ENCODE measurements around the gene CIP2A.

The CIP2A gene

DNA sequence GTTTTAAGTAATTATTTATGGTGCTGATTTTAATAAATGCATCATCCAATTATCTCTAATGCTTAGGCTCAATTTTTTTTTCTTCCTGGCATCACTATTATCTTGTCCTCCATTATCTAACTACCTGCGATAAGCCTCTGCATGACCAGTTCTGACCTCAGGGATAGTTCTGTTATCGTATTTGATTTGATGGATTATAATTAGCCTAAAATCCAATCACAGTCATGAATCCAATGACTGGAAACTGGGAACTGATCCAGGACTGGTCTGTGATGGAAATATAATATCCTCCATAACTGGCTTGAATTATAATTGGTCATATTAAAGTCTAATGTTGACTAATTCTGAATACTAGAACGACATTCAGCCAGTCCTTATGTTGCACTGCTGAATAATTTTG, 80.0 kb downstream of the CIP2A start:
- no peak for DNase-seq

DNA sequence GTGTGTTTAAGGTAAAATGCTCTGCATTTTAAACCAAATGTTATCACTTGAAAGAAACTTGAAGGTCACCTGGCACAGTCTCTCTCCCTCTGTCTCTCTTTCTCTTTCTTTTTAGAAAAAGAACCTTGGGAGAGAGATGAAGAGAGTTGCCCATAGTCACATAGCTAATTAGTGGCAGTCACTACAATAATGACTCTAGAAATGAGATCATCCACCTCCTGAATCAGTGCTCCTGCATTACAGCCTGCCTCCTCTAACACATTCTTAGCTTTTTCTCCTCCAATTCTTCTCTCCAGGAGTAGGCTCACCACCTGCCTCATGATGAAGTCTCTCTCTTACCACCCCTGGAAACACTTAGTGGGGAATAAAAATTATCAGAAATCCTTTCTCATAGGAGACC, 81.3 kb downstream of the CIP2A start:
- DNase-seq, result no peak

DNA sequence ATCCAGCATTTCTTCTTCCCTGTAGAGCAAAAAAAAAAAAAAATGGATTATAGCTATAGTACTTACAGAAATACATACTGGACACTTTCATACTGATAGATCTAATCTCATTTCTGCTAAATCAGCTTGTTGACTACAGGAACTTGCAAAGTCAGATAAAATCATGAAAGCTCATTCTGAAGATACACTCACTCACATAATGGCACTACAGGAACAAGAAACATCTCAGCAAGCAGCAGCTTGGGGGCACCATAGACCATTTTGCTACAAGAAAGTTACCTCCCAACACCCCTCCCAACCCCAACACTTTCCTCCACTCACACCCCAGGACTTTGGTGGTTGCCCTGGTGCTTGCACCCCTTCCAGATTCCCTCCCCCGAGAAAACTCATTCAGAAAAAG, 83.4 kb downstream of the CIP2A start:
- DNase-seq, result no peak

DNA sequence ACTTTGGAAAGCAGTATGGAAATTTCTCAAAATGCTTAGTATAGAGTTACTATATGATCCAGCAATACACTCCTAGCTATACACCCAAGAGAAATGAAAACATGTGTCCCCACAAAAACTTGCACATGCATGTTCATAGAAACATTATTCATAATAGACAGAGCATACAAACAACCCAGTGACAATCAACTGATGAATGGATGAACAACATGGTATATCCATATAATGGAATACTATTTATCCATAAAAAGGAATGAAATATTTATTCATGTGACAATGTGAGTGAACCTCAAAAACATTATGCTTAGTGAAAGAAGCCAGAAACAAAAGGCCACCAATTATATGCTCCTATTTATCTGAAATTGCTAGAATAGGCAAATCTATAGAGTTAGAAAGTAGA, 85.5 kb downstream of the CIP2A start:
- no peak for DNase-seq

DNA sequence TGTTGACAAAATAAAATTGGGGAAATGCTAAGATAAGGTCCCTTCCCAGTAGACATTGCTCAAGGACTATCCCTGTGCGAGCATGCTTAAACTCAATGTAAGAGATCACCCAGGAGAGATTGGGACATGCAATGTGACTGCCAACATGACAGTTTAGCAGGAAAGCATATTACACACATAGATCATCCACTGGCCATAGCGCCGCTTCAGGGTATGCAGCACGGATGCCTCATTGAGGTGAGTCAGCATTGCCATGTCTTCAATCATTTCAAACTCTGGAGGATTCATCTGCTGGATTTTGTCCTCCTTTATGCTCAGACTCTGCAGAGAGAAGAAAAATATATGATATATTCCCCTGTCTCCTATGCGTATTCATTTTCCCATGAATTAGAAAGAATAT, 87.7 kb downstream of the CIP2A start:
- DNase-seq, result no peak

DNA sequence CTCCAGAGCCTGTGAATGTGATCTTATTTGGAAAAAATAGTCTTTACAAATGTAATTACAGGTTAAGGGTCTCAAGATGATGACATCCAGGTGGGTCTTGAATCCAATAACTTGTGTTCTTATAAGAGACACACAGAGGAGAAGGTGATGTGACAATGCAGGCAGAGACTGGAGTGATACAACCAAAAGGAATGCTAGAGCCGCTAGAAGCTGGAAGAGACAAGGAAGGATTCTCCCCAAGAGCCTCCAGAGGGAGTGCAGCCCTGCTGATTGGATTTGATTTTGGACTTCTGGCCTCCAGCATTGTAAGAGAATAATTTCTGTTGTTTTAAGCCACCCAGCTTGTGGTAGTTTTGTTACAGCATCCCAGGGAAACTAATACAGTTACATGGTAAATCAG, 88.5 kb downstream of the CIP2A start:
- no peak for DNase-seq

Data from stimulated activated naive CD4-positive, alpha-beta T cell treated with Interleukin-2 at 50 U/mL for 16 hours (primary cell).